Effector CD8-positive, alpha-beta T cell (primary cell): ENCODE data around the gene NCKAP5.
"Not testable (repeated sequence)": the region's sequence is repeated elsewhere in the genome, so short reads cannot be mapped to it uniquely, and the experiment has no call there.

Experiments used
- DNase-seq: peaks from one replicate; lab custom pipeline; 2025; lab: John Stamatoyannopoulos, UW

NCKAP5 gene

GRCh38 chr2:133522204-133522603 is 46.1 kb downstream of the NCKAP5 start:
- no peak for DNase-seq

GRCh38 chr2:133521146-133521745 is 47.0 kb downstream of the NCKAP5 start:
- no peak for DNase-seq

GRCh38 chr2:133519677-133520076 is 48.6 kb downstream of the NCKAP5 start:
- not testable (repeated sequence) for DNase-seq

GRCh38 chr2:133518700-133519344 is 49.4 kb downstream of the NCKAP5 start:
- no peak for DNase-seq

GRCh38 chr2:133517876-133518275 is 50.4 kb downstream of the NCKAP5 start:
- no peak for DNase-seq

- no peak for DNase-seq
Observed at GRCh38 chr2:133516405-133517026, 51.7 kb downstream of the NCKAP5 start.

- DNase-seq, result no peak
Observed at GRCh38 chr2:133515271-133515670, 53.0 kb downstream of the NCKAP5 start.

- DNase-seq, result no peak
Observed at GRCh38 chr2:133513893-133514292, 54.4 kb downstream of the NCKAP5 start.

- no peak for DNase-seq
Observed at GRCh38 chr2:133512121-133512520, 56.1 kb downstream of the NCKAP5 start.

- DNase-seq, result no peak
Observed at GRCh38 chr2:133511679-133512078, 56.6 kb downstream of the NCKAP5 start.

- DNase-seq, result no peak
Observed at GRCh38 chr2:133509777-133510176, 58.5 kb downstream of the NCKAP5 start.

GRCh38 chr2:133508546-133509165 is 59.6 kb downstream of the NCKAP5 start:
- no peak for DNase-seq

- no peak for DNase-seq
Observed at GRCh38 chr2:133506996-133507395, 61.3 kb downstream of the NCKAP5 start.

GRCh38 chr2:133504566-133505505 is 63.4 kb downstream of the NCKAP5 start:
- DNase-seq, result no peak

- DNase-seq, result no peak
Observed at GRCh38 chr2:133503927-133504326, 64.3 kb downstream of the NCKAP5 start.

- DNase-seq, result no peak
Observed at GRCh38 chr2:133503323-133503722, 64.9 kb downstream of the NCKAP5 start.

GRCh38 chr2:133502678-133503077 is 65.6 kb downstream of the NCKAP5 start:
- DNase-seq, result no peak

- DNase-seq, result no peak
Observed at GRCh38 chr2:133500917-133501316, 67.3 kb downstream of the NCKAP5 start.

- no peak for DNase-seq
Observed at GRCh38 chr2:133498662-133499585, 69.3 kb downstream of the NCKAP5 start.

- DNase-seq, result no peak
Observed at GRCh38 chr2:133497951-133498565, 70.2 kb downstream of the NCKAP5 start.
